ENCODE results near the gene CTBP2. TPM values are rescaled to one million over a fixed set of nuclear protein-coding genes. Genes with fewer than 3 reads are reported as not detected.

CTBP2 gene
- total and polyA plus RNA-seq, 4 donors = 3.4 to 59.2 (median 5.5) TPM

DNA sequence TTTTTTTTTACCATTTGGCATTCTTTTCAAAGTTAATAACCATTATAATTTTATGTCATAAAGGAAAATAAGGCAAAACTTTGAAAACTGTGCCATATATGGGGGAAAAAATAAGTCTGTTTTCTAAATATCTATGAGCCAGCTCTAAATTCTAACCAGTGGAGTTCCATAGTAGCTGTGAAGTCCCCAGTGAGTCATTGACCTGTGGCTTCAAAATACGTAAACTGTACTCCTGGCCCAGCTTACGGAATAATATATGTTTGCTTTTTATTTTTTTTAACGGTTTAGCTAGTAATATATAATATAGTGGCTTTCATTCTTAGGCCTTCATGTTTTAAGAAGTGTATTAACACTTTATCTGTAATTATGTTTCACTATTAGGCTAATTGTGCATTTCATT, 197.9 kb downstream of the CTBP2 start:
- H3K4me1 ChIP-seq (ENCODE audit: control insufficient read depth in 4 of 4, insufficient read depth in 4 of 4, low read length in 3 of 4) = peaks cover 0 to 12% (median 6%) of the 10 kb centered on the region in 4 donors
- DNase-seq (ENCODE audit: low spot score) = no peak
- H3K27me3 ChIP-seq (ENCODE audit: control insufficient read depth in 4 of 4, insufficient read depth in 4 of 4, low read length in 3 of 4) = no peaks in the 10 kb centered on the region
- TF ChIP-seq GABPA (IDR thresholded peaks at IDR 0.05 in 1 of 2, conservative IDR thresholded peaks at IDR 0.05 in 1 of 2) (no peak), TAF1 (conservative IDR thresholded peaks at IDR 0.05) (no peak), JUND (IDR thresholded peaks at IDR 0.05) (no peak), RXRA (IDR thresholded peaks at IDR 0.05) (no peak), FOXA1 (IDR thresholded peaks at IDR 0.05) (no peak), EGR1 (IDR thresholded peaks at IDR 0.05; ENCODE audit: low read depth in 2 of 2) (no peak), YY1 (IDR thresholded peaks at IDR 0.05) (no peak), HNF4A (conservative IDR thresholded peaks at IDR 0.05) (no peak), HNF4G (IDR thresholded peaks at IDR 0.05) (no peak), FOXA2 (IDR thresholded peaks at IDR 0.05) (no peak), SP1 (IDR thresholded peaks at IDR 0.05) (no peak)
- TF ChIP-seq, protein P1, sequence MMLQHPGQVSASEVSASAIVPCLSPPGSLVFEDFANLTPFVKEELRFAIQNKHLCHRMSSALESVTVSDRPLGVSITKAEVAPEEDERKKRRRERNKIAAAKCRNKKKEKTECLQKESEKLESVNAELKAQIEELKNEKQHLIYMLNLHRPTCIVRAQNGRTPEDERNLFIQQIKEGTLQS (IDR thresholded peaks at IDR 0.05) = no peak
- TF ChIP-seq, protein P2, sequence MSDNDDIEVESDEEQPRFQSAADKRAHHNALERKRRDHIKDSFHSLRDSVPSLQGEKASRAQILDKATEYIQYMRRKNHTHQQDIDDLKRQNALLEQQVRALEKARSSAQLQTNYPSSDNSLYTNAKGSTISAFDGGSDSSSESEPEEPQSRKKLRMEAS (IDR thresholded peaks at IDR 0.05) = no peak
- TF ChIP-seq, protein P3, sequence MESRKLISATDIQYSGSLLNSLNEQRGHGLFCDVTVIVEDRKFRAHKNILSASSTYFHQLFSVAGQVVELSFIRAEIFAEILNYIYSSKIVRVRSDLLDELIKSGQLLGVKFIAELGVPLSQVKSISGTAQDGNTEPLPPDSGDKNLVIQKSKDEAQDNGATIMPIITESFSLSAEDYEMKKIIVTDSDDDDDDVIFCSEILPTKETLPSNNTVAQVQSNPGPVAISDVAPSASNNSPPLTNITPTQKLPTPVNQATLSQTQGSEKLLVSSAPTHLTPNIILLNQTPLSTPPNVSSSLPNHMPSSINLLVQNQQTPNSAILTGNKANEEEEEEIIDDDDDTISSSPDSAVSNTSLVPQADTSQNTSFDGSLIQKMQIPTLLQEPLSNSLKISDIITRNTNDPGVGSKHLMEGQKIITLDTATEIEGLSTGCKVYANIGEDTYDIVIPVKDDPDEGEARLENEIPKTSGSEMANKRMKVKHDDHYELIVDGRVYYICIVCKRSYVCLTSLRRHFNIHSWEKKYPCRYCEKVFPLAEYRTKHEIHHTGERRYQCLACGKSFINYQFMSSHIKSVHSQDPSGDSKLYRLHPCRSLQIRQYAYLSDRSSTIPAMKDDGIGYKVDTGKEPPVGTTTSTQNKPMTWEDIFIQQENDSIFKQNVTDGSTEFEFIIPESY (IDR thresholded peaks at IDR 0.05) = no peak
- TF ChIP-seq, protein P4, sequence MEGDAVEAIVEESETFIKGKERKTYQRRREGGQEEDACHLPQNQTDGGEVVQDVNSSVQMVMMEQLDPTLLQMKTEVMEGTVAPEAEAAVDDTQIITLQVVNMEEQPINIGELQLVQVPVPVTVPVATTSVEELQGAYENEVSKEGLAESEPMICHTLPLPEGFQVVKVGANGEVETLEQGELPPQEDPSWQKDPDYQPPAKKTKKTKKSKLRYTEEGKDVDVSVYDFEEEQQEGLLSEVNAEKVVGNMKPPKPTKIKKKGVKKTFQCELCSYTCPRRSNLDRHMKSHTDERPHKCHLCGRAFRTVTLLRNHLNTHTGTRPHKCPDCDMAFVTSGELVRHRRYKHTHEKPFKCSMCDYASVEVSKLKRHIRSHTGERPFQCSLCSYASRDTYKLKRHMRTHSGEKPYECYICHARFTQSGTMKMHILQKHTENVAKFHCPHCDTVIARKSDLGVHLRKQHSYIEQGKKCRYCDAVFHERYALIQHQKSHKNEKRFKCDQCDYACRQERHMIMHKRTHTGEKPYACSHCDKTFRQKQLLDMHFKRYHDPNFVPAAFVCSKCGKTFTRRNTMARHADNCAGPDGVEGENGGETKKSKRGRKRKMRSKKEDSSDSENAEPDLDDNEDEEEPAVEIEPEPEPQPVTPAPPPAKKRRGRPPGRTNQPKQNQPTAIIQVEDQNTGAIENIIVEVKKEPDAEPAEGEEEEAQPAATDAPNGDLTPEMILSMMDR (IDR thresholded peaks at IDR 0.05; ENCODE audit: low read depth, low read length, missing input control) = no peak
- no peak overlapping the region for H3K27ac ChIP-seq (ENCODE audit: low read depth in 1 of 2, low read length in 2 of 2)
- WGBS = 90% methylated on average over 3 of the region's 3 CpGs
- H3K36me3 ChIP-seq (ENCODE audit: control insufficient read depth in 4 of 4, insufficient read depth in 3 of 4, low read depth in 1 of 4, low read length in 3 of 4) = peaks cover 0 to 10% (median 8%) of the 10 kb centered on the region in 4 donors
- H3K9me3 ChIP-seq (ENCODE audit: control insufficient read depth in 4 of 4, low read length in 3 of 4) = no peaks in the 10 kb centered on the region
- H3K9ac ChIP-seq (ENCODE audit: low read depth in 1 of 2, low read length in 2 of 2) = no peak overlapping the region
- H3K4me3 ChIP-seq (ENCODE audit: low read depth in 1 of 3, low read length in 3 of 3) = no peak overlapping the region

DNA sequence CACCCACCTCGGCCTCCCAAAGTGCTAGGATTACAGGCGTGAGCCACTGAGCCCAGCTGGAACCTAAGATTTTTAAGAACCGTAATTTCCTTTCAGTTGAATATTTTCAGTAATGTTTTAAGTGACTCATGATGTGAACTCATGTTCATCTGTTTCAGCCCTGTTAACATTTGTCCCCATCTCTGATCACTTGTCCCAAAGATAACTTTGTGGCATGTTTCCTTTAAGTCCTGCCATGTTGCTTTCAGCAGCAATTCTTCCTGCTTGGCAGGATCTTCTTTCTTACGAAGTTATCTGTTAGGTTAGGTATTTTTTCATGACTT, 199.2 kb downstream of the CTBP2 start:
- Histone ChIP-seq H3K9me3 (ENCODE audit: control insufficient read depth in 4 of 4, low read length in 3 of 4) (no peaks in the 10 kb centered on the region), H3K27ac (ENCODE audit: low read depth in 1 of 2, low read length in 2 of 2) (no peak overlapping the region), H3K4me1 (ENCODE audit: control insufficient read depth in 4 of 4, insufficient read depth in 4 of 4, low read length in 3 of 4) (peaks cover 5 to 15% (median 11%) of the 10 kb centered on the region in 4 donors), H3K27me3 (ENCODE audit: control insufficient read depth in 4 of 4, insufficient read depth in 4 of 4, low read length in 3 of 4) (no peaks in the 10 kb centered on the region), H3K9ac (ENCODE audit: low read depth in 1 of 2, low read length in 2 of 2) (no peak overlapping the region), H3K36me3 (ENCODE audit: control insufficient read depth in 4 of 4, insufficient read depth in 3 of 4, low read depth in 1 of 4, low read length in 3 of 4) (no peaks in the 10 kb centered on the region), H3K4me3 (ENCODE audit: low read depth in 1 of 3, low read length in 3 of 3) (no peak overlapping the region)
- TF ChIP-seq, protein P5, sequence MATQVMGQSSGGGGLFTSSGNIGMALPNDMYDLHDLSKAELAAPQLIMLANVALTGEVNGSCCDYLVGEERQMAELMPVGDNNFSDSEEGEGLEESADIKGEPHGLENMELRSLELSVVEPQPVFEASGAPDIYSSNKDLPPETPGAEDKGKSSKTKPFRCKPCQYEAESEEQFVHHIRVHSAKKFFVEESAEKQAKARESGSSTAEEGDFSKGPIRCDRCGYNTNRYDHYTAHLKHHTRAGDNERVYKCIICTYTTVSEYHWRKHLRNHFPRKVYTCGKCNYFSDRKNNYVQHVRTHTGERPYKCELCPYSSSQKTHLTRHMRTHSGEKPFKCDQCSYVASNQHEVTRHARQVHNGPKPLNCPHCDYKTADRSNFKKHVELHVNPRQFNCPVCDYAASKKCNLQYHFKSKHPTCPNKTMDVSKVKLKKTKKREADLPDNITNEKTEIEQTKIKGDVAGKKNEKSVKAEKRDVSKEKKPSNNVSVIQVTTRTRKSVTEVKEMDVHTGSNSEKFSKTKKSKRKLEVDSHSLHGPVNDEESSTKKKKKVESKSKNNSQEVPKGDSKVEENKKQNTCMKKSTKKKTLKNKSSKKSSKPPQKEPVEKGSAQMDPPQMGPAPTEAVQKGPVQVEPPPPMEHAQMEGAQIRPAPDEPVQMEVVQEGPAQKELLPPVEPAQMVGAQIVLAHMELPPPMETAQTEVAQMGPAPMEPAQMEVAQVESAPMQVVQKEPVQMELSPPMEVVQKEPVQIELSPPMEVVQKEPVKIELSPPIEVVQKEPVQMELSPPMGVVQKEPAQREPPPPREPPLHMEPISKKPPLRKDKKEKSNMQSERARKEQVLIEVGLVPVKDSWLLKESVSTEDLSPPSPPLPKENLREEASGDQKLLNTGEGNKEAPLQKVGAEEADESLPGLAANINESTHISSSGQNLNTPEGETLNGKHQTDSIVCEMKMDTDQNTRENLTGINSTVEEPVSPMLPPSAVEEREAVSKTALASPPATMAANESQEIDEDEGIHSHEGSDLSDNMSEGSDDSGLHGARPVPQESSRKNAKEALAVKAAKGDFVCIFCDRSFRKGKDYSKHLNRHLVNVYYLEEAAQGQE (IDR thresholded peaks at IDR 0.05) = no peak
- TF ChIP-seq HNF4G (IDR thresholded peaks at IDR 0.05) (no peak), YY1 (IDR thresholded peaks at IDR 0.05) (no peak), JUND (IDR thresholded peaks at IDR 0.05) (no peak), RAD21 (IDR thresholded peaks at IDR 0.05) (no peak)
- TF ChIP-seq, protein P3 (IDR thresholded peaks at IDR 0.05) = no peak
- TF ChIP-seq, protein P4 (IDR thresholded peaks at IDR 0.05; ENCODE audit: low read depth, low read length, missing input control) = no peak
- TF ChIP-seq, protein P1 (IDR thresholded peaks at IDR 0.05) = no peak
- TF ChIP-seq, protein P2 (IDR thresholded peaks at IDR 0.05) = no peak
- WGBS = 77% methylated on average over 4 of the region's 4 CpGs
- DNase-seq (ENCODE audit: low spot score) = no peak
